ENCODE data around the gene ACOT2. TPM values are rescaled to one million over a fixed set of nuclear protein-coding genes. Genes with fewer than 3 reads are reported as not detected.
"Not testable (repeated sequence)": the region's sequence is repeated elsewhere in the genome, so short reads cannot be mapped to it uniquely, and the experiment has no call there.

The ACOT2 gene
- total RNA-seq, 1 donor from 2014 or later = 5.9 TPM

DNA sequence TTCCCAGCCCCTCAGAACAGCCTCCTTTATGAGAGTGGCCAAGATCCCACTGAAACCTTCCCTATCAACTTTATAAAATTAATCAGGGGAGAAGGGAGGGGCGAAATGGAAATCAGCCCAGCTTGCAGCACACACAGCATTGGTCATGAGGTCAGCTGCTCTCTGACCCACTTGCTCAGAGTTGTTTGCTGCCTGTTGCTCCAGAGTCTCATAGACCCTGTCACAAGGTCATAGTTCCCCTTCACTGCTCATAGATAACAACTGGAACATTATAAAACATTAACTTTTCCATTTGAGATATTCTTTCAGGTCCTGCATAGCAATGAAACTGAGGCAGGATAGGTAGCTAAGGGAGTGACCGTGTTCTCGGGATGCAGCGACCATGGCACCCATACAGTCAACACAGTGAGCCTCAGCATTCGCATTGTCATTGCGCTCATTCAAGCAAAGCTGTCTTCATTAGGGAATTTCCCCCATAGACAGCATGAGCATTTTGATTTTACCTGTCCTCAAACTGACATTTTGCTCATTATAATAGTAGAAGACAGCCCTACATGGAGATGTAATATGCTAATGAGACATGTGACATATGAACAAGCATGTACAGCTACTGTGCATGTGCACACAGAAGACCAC is 19.0 kb upstream of the ACOT2 start:
- H3K9me3 Mint-ChIP-seq; H3K27me3 Mint-ChIP-seq (ENCODE audit: insufficient read depth); H3K27ac Mint-ChIP-seq; H3K4me3 Mint-ChIP-seq; intact Hi-C loops (cut with micrococcal nuclease); DNase-seq (ENCODE audit: low spot score); H3K36me3 Mint-ChIP-seq (ENCODE audit: low read depth); H3K4me1 Mint-ChIP-seq (ENCODE audit: low read depth): not testable (repeated sequence)

DNA sequence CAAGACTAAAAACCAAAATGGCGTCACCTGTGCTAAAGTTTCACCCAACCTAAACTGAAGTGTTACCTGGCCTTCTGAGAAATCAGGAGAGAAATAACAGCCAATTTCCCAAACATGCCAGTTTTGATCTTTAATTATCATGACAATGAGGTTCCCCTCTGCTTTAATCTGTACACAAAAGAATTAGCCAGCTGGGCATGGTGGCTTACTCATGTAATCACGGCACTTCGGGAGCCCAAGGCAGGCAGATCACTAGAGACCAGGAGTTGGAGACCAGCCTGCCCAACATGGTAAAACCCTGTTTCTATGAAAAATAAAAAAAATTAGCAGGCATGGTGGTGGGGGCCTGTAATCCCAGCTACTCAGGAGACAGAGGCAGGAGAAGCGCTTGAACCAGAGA is 15.2 kb upstream of the ACOT2 start:
- Mint-ChIP-seq H3K27me3 (ENCODE audit: insufficient read depth) (no peaks in the 10 kb centered on the region), H3K9me3 (no peaks in the 10 kb centered on the region), H3K4me1 (ENCODE audit: low read depth) (no peaks in the 10 kb centered on the region), H3K27ac (no peak overlapping the region), H3K4me3 (no peak overlapping the region), H3K36me3 (ENCODE audit: low read depth) (no peaks in the 10 kb centered on the region)
- intact Hi-C loops (cut with micrococcal nuclease) = no loop called here
- DNase-seq (ENCODE audit: low spot score) = no peak

DNA sequence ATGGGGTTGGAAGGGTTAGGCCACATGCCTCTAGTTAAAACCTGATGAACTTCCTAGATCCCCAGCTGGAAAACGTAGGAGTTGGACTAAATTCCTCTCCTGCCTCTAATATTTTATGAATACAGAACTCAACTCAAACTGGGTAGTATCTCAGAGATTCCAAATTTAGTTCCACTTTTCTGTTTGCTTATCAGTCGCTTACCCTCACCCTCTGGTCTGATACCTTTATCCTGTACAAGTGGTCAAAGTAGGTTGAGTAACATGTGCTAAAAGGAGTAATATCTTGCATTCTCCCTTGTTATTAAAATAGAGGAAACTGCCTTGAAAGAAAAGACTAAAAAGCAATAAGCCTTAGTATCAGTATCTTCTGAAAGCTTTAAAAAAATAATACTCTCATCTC is 11.8 kb upstream of the ACOT2 start:
- intact Hi-C loops (cut with micrococcal nuclease); H3K27ac Mint-ChIP-seq; H3K9me3 Mint-ChIP-seq; H3K27me3 Mint-ChIP-seq (ENCODE audit: insufficient read depth); H3K4me1 Mint-ChIP-seq (ENCODE audit: low read depth); H3K36me3 Mint-ChIP-seq (ENCODE audit: low read depth); H3K4me3 Mint-ChIP-seq; DNase-seq (ENCODE audit: low spot score): not testable (repeated sequence)

DNA sequence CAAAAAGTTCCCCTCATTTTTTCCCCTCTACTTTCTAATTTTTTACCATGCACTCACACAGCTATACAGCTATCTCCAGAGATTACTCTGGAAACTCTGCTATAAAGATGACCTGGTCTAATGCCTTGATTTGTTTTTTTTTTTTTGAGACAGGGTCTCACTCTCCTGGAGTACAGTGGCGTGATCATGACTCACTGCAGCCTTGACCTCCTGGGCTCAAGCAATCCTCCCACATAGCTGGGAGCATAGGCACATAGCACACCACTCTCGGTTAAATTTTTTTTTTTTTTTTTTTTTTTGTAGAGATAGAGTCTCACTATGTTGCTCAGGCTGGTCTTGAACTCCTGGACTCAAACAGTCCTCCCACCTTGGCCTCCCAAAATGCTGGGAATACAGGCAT is 10.8 kb upstream of the ACOT2 start:
- intact Hi-C loops (cut with micrococcal nuclease) = loop anchor here (2.0 kb wide), 1 partner anchor 29 kb away; no protein-coding TSS in a partner anchor
- H3K36me3 Mint-ChIP-seq (ENCODE audit: low read depth); H3K27me3 Mint-ChIP-seq (ENCODE audit: insufficient read depth); H3K27ac Mint-ChIP-seq; H3K4me3 Mint-ChIP-seq; H3K4me1 Mint-ChIP-seq (ENCODE audit: low read depth); DNase-seq (ENCODE audit: low spot score): not testable (repeated sequence)
- H3K9me3 Mint-ChIP-seq = peaks cover 15% of the 10 kb centered on the region

DNA sequence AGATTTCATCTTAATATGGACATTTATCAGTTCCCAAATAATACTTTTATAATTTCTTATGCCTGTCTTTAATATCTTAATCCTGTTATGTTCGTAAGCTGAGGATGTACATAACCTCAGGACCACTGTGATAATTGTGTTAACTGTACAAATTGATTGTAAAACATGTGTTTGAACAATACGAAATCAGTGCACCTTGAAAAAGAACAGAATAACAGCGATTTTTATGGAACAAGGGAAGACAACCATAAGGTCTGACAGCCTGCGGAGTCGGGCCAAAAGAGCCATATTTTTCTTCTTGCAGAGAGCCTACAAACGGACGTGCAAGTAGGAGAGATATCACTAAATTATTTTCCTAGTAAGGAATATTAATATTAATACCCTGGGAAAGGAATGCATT is 6.8 kb upstream of the ACOT2 start:
- H3K4me3 Mint-ChIP-seq; H3K27me3 Mint-ChIP-seq (ENCODE audit: insufficient read depth); H3K27ac Mint-ChIP-seq; DNase-seq (ENCODE audit: low spot score); intact Hi-C loops (cut with micrococcal nuclease): not testable (repeated sequence)
- Mint-ChIP-seq H3K9me3 (peaks cover 15% of the 10 kb centered on the region), H3K4me1 (ENCODE audit: low read depth) (peaks cover 12% of the 10 kb centered on the region), H3K36me3 (ENCODE audit: low read depth) (peaks cover 14% of the 10 kb centered on the region)

DNA sequence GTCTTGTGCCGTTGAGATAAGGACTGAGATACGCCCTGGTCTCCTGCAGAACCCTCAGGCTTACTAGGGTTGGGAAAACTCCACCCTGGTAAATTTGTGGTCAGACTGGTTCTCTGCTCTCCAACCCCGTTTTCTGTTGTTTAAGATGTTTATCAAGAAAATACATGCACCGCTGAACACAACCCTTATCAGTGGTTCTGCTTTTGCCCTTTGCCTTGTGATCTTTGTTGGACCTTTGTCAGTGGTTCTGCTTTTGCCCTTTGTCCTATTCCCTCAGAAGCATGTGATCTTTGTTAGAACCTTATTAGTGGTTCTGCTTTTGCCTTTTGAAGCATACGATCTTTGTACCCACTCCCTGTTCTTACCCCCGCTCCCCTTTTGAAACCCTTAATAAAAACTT is 6.3 kb upstream of the ACOT2 start:
- Mint-ChIP-seq H3K4me1 (ENCODE audit: low read depth) (peaks cover 17% of the 10 kb centered on the region), H3K36me3 (ENCODE audit: low read depth) (peaks cover 16% of the 10 kb centered on the region)

DNA sequence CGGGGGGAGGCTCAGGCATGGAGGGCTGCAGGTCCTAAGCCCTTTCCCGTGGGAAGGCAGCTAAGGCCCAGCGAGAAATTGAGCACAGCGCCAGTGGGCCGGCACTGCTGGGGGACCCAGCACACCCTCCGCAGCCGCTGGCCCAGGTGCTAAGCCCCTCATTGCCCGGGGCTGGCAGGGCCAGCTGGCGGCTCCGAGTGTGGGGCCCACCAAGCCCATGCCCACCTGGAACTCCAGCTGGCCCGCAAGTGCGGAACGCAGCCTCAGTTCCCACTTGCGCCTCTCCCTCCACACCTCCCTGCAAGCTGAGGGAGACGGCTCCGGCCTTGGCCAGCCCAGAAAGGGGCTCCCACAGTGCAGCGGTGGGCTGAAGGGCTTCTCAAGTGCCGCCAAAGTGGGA is 2.6 kb upstream of the ACOT2 start:
- peaks cover 39% of the 10 kb centered on the region for H3K4me1 Mint-ChIP-seq (ENCODE audit: low read depth)
- intact Hi-C loops (cut with micrococcal nuclease) = loop anchor here (5.0 kb wide), 3 partner anchors 146 to 321 kb away; partner anchors contain the start of genes PNMA1, PTGR2 and ZNF410
- H3K9me3 Mint-ChIP-seq = peaks cover 15% of the 10 kb centered on the region
- H3K27me3 Mint-ChIP-seq (ENCODE audit: insufficient read depth); DNase-seq (ENCODE audit: low spot score); H3K27ac Mint-ChIP-seq; H3K4me3 Mint-ChIP-seq: not testable (repeated sequence)
- peaks cover 17% of the 10 kb centered on the region for H3K36me3 Mint-ChIP-seq (ENCODE audit: low read depth)

More for the DNA sequence above, 6.3 kb upstream of the ACOT2 start:
- H3K4me3 Mint-ChIP-seq; intact Hi-C loops (cut with micrococcal nuclease); H3K27ac Mint-ChIP-seq; H3K27me3 Mint-ChIP-seq (ENCODE audit: insufficient read depth); DNase-seq (ENCODE audit: low spot score): not testable (repeated sequence)
- H3K9me3 Mint-ChIP-seq = peaks cover 15% of the 10 kb centered on the region

DNA sequence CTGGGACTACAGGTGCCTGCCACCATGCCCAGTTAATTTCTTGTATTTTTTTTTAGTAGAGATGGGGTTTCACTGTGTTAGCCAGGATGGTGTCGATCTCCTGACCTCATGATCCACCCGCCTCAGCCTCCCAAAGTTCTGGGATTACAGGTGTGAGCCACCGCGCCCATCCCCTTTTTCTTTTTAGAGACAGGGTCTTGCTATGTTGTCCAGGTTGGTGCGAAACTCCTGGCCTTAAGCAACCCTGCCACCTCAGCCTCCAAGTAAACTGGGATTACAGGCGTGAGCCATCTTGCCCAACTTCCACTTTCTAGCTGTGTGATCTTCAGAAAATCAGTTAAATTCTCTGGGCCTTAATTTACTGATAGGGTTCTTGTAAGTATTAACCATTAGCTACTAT is 2.1 kb upstream of the ACOT2 start:
- not testable (repeated sequence) for H3K27me3 Mint-ChIP-seq (ENCODE audit: insufficient read depth); H3K4me3 Mint-ChIP-seq; H3K27ac Mint-ChIP-seq; DNase-seq (ENCODE audit: low spot score)
- H3K9me3 Mint-ChIP-seq = peaks cover 10% of the 10 kb centered on the region
- H3K4me1 Mint-ChIP-seq (ENCODE audit: low read depth) = peaks cover 39% of the 10 kb centered on the region
- intact Hi-C loops (cut with micrococcal nuclease) = loop anchor here (5.0 kb wide), 3 partner anchors 145 to 320 kb away; partner anchors contain the start of genes PNMA1, PTGR2 and ZNF410
- peaks cover 15% of the 10 kb centered on the region for H3K36me3 Mint-ChIP-seq (ENCODE audit: low read depth)

DNA sequence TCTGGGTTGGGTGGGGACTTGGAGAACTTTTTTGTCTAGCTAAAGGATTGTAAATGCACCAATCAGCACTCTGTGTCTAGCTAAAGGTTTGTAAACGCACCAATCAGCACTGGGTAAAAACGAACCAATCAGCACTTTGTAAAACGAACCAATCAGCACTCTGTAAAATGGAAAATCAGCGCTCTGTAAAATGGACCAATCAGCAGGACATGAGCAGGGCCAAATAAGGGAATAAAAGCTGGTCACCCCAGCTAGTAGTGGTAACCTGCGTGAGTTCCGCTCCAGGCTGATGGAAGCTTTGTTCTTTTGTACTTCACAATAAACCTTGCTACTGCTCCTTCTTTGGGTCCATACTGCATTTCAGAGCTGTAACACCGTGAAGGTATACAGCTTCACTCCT is 1.7 kb upstream of the ACOT2 start:
- Mint-ChIP-seq H3K4me3 (peak overlapping the region; percentile 92), H3K4me1 (ENCODE audit: low read depth) (peaks cover 39% of the 10 kb centered on the region), H3K27ac (no peak overlapping the region), H3K27me3 (ENCODE audit: insufficient read depth) (no peaks in the 10 kb centered on the region), H3K36me3 (ENCODE audit: low read depth) (peaks cover 15% of the 10 kb centered on the region), H3K9me3 (peaks cover 6% of the 10 kb centered on the region)
- no peak for DNase-seq (ENCODE audit: low spot score)
- intact Hi-C loops (cut with micrococcal nuclease) = loop anchor here (5.0 kb wide), 3 partner anchors 145 to 320 kb away; partner anchors contain the start of genes PNMA1, PTGR2 and ZNF410

DNA sequence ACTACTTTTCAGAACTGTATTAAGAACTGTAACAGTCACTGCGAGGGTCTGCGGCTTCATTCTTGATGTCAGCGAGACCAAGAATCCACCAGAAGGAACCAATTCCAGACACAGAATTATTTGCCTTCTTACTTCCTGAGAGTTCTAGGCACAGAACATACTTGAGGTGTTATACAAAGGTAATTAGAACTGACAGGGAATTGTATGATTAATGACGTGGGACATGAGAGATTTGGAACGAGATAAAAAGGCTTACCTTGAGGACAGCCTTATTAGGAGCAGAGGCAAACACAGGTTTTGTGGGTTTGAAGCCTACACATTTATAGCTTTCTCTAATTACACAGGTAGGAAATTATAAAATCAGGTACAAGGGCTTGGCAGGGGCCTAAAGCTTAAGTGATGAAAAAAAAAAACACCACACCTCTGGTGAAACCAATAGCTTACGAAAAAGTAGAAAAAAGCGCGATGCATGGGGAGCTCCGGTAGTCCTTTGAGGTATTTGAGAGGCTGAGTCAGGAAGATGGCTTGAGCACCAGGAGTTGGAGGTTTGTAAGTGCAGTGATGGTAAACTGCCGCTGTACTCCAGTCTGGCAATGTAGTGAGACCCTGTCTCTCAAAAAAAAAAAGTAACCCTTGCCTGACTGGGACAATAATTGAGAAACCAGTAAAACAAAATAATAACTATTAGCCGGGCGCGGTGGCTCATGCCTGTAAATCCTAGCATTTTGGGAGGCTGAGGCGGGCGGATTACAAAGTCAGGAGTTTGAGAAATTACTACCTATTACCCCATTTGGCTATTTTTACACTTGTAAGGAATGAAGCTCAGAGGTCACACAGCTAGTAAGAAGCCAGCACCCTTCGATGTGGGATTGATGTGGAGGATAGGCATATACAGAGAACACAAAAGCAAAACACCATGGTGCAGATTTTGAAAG is 795 bp upstream of the ACOT2 start:
- Mint-ChIP-seq H3K4me1 (ENCODE audit: low read depth) (peaks cover 39% of the 10 kb centered on the region), H3K4me3 (peak overlapping the region; percentile 92), H3K27me3 (ENCODE audit: insufficient read depth) (no peaks in the 10 kb centered on the region), H3K36me3 (ENCODE audit: low read depth) (peaks cover 16% of the 10 kb centered on the region), H3K27ac (peak overlapping the region; percentile 97), H3K9me3 (no peaks in the 10 kb centered on the region)
- DNase-seq (ENCODE audit: low spot score) = no peak
- intact Hi-C loops (cut with micrococcal nuclease) = loop anchor here (2.0 to 5.0 kb wide), 5 partner anchors 129 to 319 kb away; partner anchors contain the start of genes PNMA1, PTGR2 and ZNF410

DNA sequence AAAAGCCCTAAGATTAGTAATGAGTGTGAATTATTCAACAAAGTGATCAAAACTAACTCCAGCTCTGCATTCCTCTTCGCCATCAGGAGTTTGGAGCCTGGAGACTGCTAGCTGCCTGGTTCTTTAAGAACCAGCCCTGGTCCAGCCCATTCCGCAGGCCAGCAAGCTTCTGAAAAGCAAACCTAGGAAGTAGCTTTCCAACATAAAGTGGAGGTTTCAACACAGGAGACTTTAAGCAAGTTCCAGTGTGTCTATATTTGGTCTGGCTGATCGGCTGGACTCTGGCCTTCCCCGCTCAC is 178 bp upstream of the ACOT2 start:
- peak overlapping the region; percentile 92 for H3K4me3 Mint-ChIP-seq
- H3K36me3 Mint-ChIP-seq (ENCODE audit: low read depth) = peaks cover 18% of the 10 kb centered on the region
- DNase-seq (ENCODE audit: low spot score); H3K27me3 Mint-ChIP-seq (ENCODE audit: insufficient read depth); H3K9me3 Mint-ChIP-seq: not testable (repeated sequence)
- intact Hi-C loops (cut with micrococcal nuclease) = loop anchor here (1.0 to 5.0 kb wide), 9 partner anchors 43 to 318 kb away; partner anchors contain the start of genes ACOT6, PNMA1, PTGR2 and ZNF410
- peak overlapping the region; percentile 97 for H3K27ac Mint-ChIP-seq
- H3K4me1 Mint-ChIP-seq (ENCODE audit: low read depth) = peaks cover 39% of the 10 kb centered on the region

DNA sequence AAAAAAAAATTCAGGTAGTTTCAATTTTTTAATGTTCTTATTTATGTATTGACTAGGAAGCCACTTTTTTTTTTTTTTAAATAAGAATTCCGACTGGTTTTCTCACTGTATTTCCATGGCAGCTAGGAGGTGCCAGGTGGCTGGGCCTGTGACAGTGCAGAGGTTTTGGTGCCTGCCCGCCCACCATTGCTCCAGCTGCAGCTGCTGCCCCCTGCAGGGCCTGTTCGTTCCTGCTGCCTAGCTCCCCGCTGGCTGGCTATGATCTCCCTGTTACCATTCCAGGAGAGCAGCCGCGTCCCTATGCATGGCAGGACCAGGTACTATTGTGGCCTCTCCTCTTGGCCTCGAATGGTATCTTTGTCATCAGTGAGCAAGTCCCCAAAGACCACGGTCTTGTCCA is 1.9 kb downstream of the ACOT2 start:
- H3K9me3 Mint-ChIP-seq; H3K27me3 Mint-ChIP-seq (ENCODE audit: insufficient read depth); H3K27ac Mint-ChIP-seq: not testable (repeated sequence)
- Mint-ChIP-seq H3K36me3 (ENCODE audit: low read depth) (peaks cover 15% of the 10 kb centered on the region), H3K4me3 (peak overlapping the region; percentile 2), H3K4me1 (ENCODE audit: low read depth) (peaks cover 29% of the 10 kb centered on the region)
- DNase-seq (ENCODE audit: low spot score) = peak; percentile 53
- intact Hi-C loops (cut with micrococcal nuclease) = loop anchor here (1.0 kb wide), 1 partner anchor 62 kb away; no protein-coding TSS in a partner anchor

DNA sequence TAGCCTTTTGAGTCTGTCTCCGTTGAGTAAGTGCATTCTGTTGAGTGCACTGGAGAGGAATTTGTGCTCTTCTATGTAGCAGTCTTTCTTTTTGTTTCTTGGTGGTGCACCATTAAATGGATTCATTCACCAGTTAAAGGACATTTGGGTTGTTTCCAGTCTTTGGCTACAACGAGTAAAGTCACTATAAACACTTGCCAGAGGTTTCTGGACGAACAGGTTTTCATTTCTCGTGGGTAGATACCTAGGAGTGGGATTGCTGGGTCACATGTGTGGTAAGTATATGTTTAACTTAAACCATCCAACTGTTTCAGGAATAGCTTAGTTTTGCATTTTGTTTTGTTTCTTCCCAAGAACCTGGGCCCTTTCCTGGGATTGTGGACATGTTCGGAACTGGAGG is 4.0 kb downstream of the ACOT2 start:
- DNase-seq (ENCODE audit: low spot score); H3K4me3 Mint-ChIP-seq; H3K27ac Mint-ChIP-seq; H3K27me3 Mint-ChIP-seq (ENCODE audit: insufficient read depth); H3K9me3 Mint-ChIP-seq; intact Hi-C loops (cut with micrococcal nuclease): not testable (repeated sequence)
- Mint-ChIP-seq H3K36me3 (ENCODE audit: low read depth) (peaks cover 13% of the 10 kb centered on the region), H3K4me1 (ENCODE audit: low read depth) (peaks cover 19% of the 10 kb centered on the region)
